Neural cell (in vitro differentiated cells): Measurements from ENCODE around the gene MAP1LC3B2. TPM values are rescaled to one million over a fixed set of nuclear protein-coding genes. Genes with fewer than 3 reads are reported as not detected.

Source experiments
- H2AFZ ChIP-seq: fragments of 200-600, 300-800 bp; sonication (generic), shearing (Covaris generic); 2 replicates; pipeline ENCODE4 v1.6.0; 2014; ENCODE audit warnings: low read depth, mild to moderate bottlenecking, antibody characterized with exemption, low read length, moderate library complexity
- H3F3A ChIP-seq: fragments of 200-600 bp; shearing (Covaris generic); 2 replicates; pipeline ENCODE4 v1.6.1; 2016; ENCODE audit warnings: mild to moderate bottlenecking, moderate library complexity, mixed read lengths, antibody characterized with exemption, low read length; ENCODE audit not compliant: insufficient read depth, poor library complexity, severe bottlenecking
- H3K27ac ChIP-seq: fragments of 200-600, 300-800 bp; sonication (generic), shearing (Covaris generic); 2 replicates; pipeline ENCODE4 v1.5.1; 2014; ENCODE audit warnings: mild to moderate bottlenecking, low read length, moderate library complexity
- H3K27me3 ChIP-seq: fragments of 300-800, 200-600 bp; sonication (generic), shearing (Covaris generic); 2 replicates; pipeline ENCODE4 v1.6.0; 2014; ENCODE audit warnings: mild to moderate bottlenecking, low read depth, low read length, moderate library complexity; ENCODE audit not compliant: insufficient read depth
- H3K36me3 ChIP-seq: fragments of 300-800, 200-600 bp; sonication (generic), shearing (Covaris generic); 2 replicates; pipeline ENCODE4 v1.5.1; 2014; ENCODE audit warnings: mild to moderate bottlenecking, antibody characterized with exemption, low read length, moderate library complexity; ENCODE audit not compliant: insufficient read depth
- H3K4me2 ChIP-seq: fragments of 300-800, 200-600 bp; sonication (generic), shearing (Covaris generic); 2 replicates; pipeline ENCODE4 v1.6.0; 2014; ENCODE audit warnings: mild to moderate bottlenecking, low read length
- H3K4me3 ChIP-seq: fragments of 300-800, 200-600 bp; sonication (generic), shearing (Covaris generic); 2 replicates; pipeline ENCODE4 v1.5.1; 2014; ENCODE audit warnings: mild to moderate bottlenecking, low read length, moderate library complexity
- H3K79me2 ChIP-seq: fragments of 200-600 bp; shearing (Covaris generic); replicated peaks from 2 replicates; pipeline ENCODE4 v1.6.0; 2014; ENCODE audit warnings: mild to moderate bottlenecking, low read length, moderate library complexity; ENCODE audit not compliant: insufficient read depth
- H3K9ac ChIP-seq: fragments of 300-800, 200-600 bp; sonication (generic), shearing (Covaris generic); 2 replicates; pipeline ENCODE4 v1.6.1; 2016; ENCODE audit warnings: mild to moderate bottlenecking, low read length, mixed read lengths
- H3K9me2 ChIP-seq: fragments of 200-600 bp; shearing (Covaris generic); 2 replicates; pipeline ENCODE4 v1.6.1; 2016; ENCODE audit warnings: mild to moderate bottlenecking, low read length, mixed read lengths; ENCODE audit not compliant: insufficient read depth
- H3K9me3 ChIP-seq: fragments of 200-600, 300-800 bp; sonication (generic), shearing (Covaris generic); 2 replicates; pipeline ENCODE4 v1.6.1; 2016; ENCODE audit warnings: mild to moderate bottlenecking, mixed run types, low read length, moderate library complexity, mixed read lengths
- H4K20me1 ChIP-seq: fragments of 200-600 bp; shearing (Covaris generic); 2 replicates; pipeline ENCODE4 v1.6.1; 2016; ENCODE audit warnings: mild to moderate bottlenecking, mixed run types; ENCODE audit not compliant: insufficient read depth
- CTCF ChIP-seq: fragments of 450-650 bp; IDR thresholded peaks from 2 replicates; pipeline ENCODE4 v1.5.1; 2014; ENCODE audit warnings: antibody characterized with exemption, mild to moderate bottlenecking, moderate library complexity; ENCODE audit not compliant: poor library complexity, severe bottlenecking
- EP300 ChIP-seq: fragments of 450-650 bp; conservative IDR thresholded peaks from 2 replicates; pipeline ENCODE4 v1.6.1; 2014; ENCODE audit warnings: antibody characterized with exemption, mild to moderate bottlenecking, moderate library complexity; ENCODE audit not compliant: poor library complexity, severe bottlenecking
- EZH2 ChIP-seq: fragments of 200-600, 300-800 bp; shearing (Covaris generic), sonication (generic); IDR thresholded peaks from 2 replicates; pipeline ENCODE4 v1.6.1; 2014; ENCODE audit warnings: antibody characterized with exemption, low read length, borderline replicate concordance, mild to moderate bottlenecking; ENCODE audit not compliant: insufficient read depth, poor library complexity, severe bottlenecking
- MXI1 ChIP-seq: fragments of 450-650 bp; conservative IDR thresholded peaks from 2 replicates; pipeline ENCODE4 v1.6.1; 2014; ENCODE audit warnings: antibody characterized with exemption, mild to moderate bottlenecking; ENCODE audit not compliant: poor library complexity, severe bottlenecking
- POLR2AphosphoS5 ChIP-seq: IDR thresholded peaks from 2 replicates; pipeline ENCODE4 v1.6.1; 2012
- RAD21 ChIP-seq: fragments of 450-650 bp; conservative IDR thresholded peaks from 2 replicates; pipeline ENCODE4 v1.6.1; 2014; ENCODE audit warnings: antibody characterized with exemption, mild to moderate bottlenecking, moderate library complexity
- REST ChIP-seq: IDR thresholded peaks from 2 replicates; pipeline ENCODE4 v1.6.1; 2012; ENCODE audit warnings: borderline replicate concordance
- SMC3 ChIP-seq: fragments of 450-650 bp; conservative IDR thresholded peaks from 2 replicates; pipeline ENCODE4 v1.6.1; 2014; ENCODE audit warnings: antibody characterized with exemption, mild to moderate bottlenecking, moderate library complexity; ENCODE audit not compliant: poor library complexity
- TAF1 ChIP-seq: IDR thresholded peaks from 2 replicates; pipeline ENCODE4 v1.6.1; 2012; ENCODE audit warnings: low read depth
- polyA minus RNA-seq: library from RNA; depleted of rRNA, polyadenylated mRNA; stranded (reverse); fragments of >200 nt; gene quantifications from 2 replicates; pipeline ENCODE4 v1.2.3, GENCODE V29; 2014
- polyA plus RNA-seq: library from polyadenylated mRNA; depleted of rRNA; stranded (reverse); fragments of >200 nt; gene quantifications from 2 replicates; pipeline ENCODE4 v1.2.3, GENCODE V29; 2014

The MAP1LC3B2 gene
- polyA plus RNA-seq (1.8 and 3.9 TPM in 2 replicates), polyA minus RNA-seq (3.9 and 4.7 TPM in 2 replicates)

GRCh38 chr12:116559162-116559935 is at the start of gene MAP1LC3B2:
MAP1LC3B2 (plus strand) TSS chr12:116559381; CDS start chr12:116575943, 16,562 bp downstream.
- no peak within 1 kb of the TSS for H3K9ac ChIP-seq
- no peaks in the 10 kb centered on the region for H3K79me2 ChIP-seq
- H3K36me3 ChIP-seq, result no peaks in the 10 kb centered on the region
- H3K9me3 ChIP-seq, result peaks cover 2% of the 10 kb centered on the region
- TF ChIP-seq RAD21 (no peak), REST (no peak), POLR2AphosphoS5 (no peak), SMC3 (no peak), TAF1 (no peak)
- H3K4me2 ChIP-seq, result no peak within 1 kb of the TSS
- no peaks in the 10 kb centered on the region for H4K20me1 ChIP-seq
- no peak within 1 kb of the TSS for H2AFZ ChIP-seq
- H3K9me2 ChIP-seq, result no peaks in the 10 kb centered on the region
- no peaks in the 10 kb centered on the region for H3F3A ChIP-seq
- H3K27ac ChIP-seq, result no peak within 1 kb of the TSS
- H3K4me3 ChIP-seq, result no peak within 1 kb of the TSS
- H3K27me3 ChIP-seq, result no peaks in the 10 kb centered on the region

GRCh38 chr12:116513944-116514343 is 45.2 kb upstream of the MAP1LC3B2 start:
- no peaks in the 10 kb centered on the region for H3K36me3 ChIP-seq

GRCh38 chr12:116515684-116516083 is 43.5 kb upstream of the MAP1LC3B2 start:
- Histone ChIP-seq H3K27ac (no peak overlapping the region), H3K36me3 (no peaks in the 10 kb centered on the region), H3K27me3 (no peaks in the 10 kb centered on the region), H3F3A (no peaks in the 10 kb centered on the region), H2AFZ (no peak overlapping the region), H3K79me2 (no peaks in the 10 kb centered on the region), H3K9ac (no peak overlapping the region), H3K9me2 (no peaks in the 10 kb centered on the region), H3K4me2 (no peak overlapping the region), H4K20me1 (no peaks in the 10 kb centered on the region), H3K4me3 (no peak overlapping the region), H3K9me3 (no peaks in the 10 kb centered on the region)
- TF ChIP-seq RAD21, result no peak
- TF ChIP-seq MXI1, result no peak
- TF ChIP-seq TAF1, result no peak
- no peak for TF ChIP-seq POLR2AphosphoS5
- TF ChIP-seq CTCF, result no peak
- TF ChIP-seq SMC3, result no peak
- no peak for TF ChIP-seq EP300
- TF ChIP-seq EZH2, result no peak
- no peak for TF ChIP-seq REST

More at GRCh38 chr12:116513944-116514343, 45.2 kb upstream of the MAP1LC3B2 start:
- Histone ChIP-seq H3K27me3 (peaks cover 1% of the 10 kb centered on the region), H3K79me2 (no peaks in the 10 kb centered on the region), H3K4me3 (no peak overlapping the region), H3K4me2 (no peak overlapping the region), H3K9me2 (no peaks in the 10 kb centered on the region), H3K9me3 (no peaks in the 10 kb centered on the region), H2AFZ (no peak overlapping the region), H3K27ac (no peak overlapping the region), H3K9ac (no peak overlapping the region), H4K20me1 (no peaks in the 10 kb centered on the region), H3F3A (no peaks in the 10 kb centered on the region)
- no peak for TF ChIP-seq TAF1
